ENCODE data around the gene ANO1.

- TF ChIP-seq, protein P1, sequence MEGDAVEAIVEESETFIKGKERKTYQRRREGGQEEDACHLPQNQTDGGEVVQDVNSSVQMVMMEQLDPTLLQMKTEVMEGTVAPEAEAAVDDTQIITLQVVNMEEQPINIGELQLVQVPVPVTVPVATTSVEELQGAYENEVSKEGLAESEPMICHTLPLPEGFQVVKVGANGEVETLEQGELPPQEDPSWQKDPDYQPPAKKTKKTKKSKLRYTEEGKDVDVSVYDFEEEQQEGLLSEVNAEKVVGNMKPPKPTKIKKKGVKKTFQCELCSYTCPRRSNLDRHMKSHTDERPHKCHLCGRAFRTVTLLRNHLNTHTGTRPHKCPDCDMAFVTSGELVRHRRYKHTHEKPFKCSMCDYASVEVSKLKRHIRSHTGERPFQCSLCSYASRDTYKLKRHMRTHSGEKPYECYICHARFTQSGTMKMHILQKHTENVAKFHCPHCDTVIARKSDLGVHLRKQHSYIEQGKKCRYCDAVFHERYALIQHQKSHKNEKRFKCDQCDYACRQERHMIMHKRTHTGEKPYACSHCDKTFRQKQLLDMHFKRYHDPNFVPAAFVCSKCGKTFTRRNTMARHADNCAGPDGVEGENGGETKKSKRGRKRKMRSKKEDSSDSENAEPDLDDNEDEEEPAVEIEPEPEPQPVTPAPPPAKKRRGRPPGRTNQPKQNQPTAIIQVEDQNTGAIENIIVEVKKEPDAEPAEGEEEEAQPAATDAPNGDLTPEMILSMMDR (IDR thresholded peaks at IDR 0.05), result no peak
- no peak for TF ChIP-seq POLR2A (IDR thresholded peaks at IDR 0.05)
Observed at GRCh38 chr11:70054004-70054403, 24.1 kb upstream of the ANO1 start.

Measured in uterus (tissue), 2 donors.